ENCODE data around the gene TUSC2. TPM values are rescaled to one million over a fixed set of nuclear protein-coding genes. Genes with fewer than 3 reads are reported as not detected.

TUSC2 gene
- total and polyA plus RNA-seq, 2 experiments from 2014 or later = 30.0 to 45.6 TPM

- Histone ChIP-seq H3K36me3 (replicated peaks; ENCODE audit: insufficient read depth, low read depth) (no peaks in the 10 kb centered on the region), H3K27me3 (no peaks in the 10 kb centered on the region), H3K79me2 (peaks cover 20% of the 10 kb centered on the region), H3K9me2 (replicated peaks; ENCODE audit: insufficient read depth) (no peaks in the 10 kb centered on the region), H3K4me2 (no peak overlapping the region), H3K9me3 (ENCODE audit: low read depth) (no peaks in the 10 kb centered on the region), H3K4me1 (ENCODE audit: insufficient read depth) (peaks cover 24% of the 10 kb centered on the region), H2AFZ (no peak overlapping the region), H4K20me1 (ENCODE audit: insufficient read depth, poor library complexity, severe bottlenecking) (peaks cover 2% of the 10 kb centered on the region), H3K4me3 (no peak overlapping the region), H3K27ac (no peak overlapping the region)
- no peak for DNase-seq (ENCODE audit: low spot score)
- TF ChIP-seq EZH2 (IDR thresholded peaks at IDR 0.05; ENCODE audit: borderline replicate concordance) (no peak), EZH2phosphoT487 (IDR thresholded peaks at IDR 0.05; ENCODE audit: low read depth, severe bottlenecking, unreplicated experiment) (no peak), CTCF (IDR thresholded peaks at IDR 0.05; ENCODE audit: poor library complexity) (no peak)
- 95% methylated on average over 8 of the region's 8 CpGs for WGBS (ENCODE audit: low lambda C conversion rate, missing lambda C conversion rate)
Measured at GRCh38 chr3:50326182-50326541, 1.9 kb downstream of the TUSC2 start.

GRCh38 chr3:50325497-50326181, 2.4 kb downstream of the TUSC2 start:
- no peaks in the 10 kb centered on the region for H3K9me2 ChIP-seq (replicated peaks; ENCODE audit: insufficient read depth)
- H2AFZ ChIP-seq = no peak overlapping the region
- H4K20me1 ChIP-seq (ENCODE audit: insufficient read depth, poor library complexity, severe bottlenecking) = peaks cover 2% of the 10 kb centered on the region
- H3K4me1 ChIP-seq (ENCODE audit: insufficient read depth) = peaks cover 24% of the 10 kb centered on the region
- TF ChIP-seq CTCF (IDR thresholded peaks at IDR 0.05; ENCODE audit: poor library complexity) = no peak
- no peaks in the 10 kb centered on the region for H3K36me3 ChIP-seq (replicated peaks; ENCODE audit: insufficient read depth, low read depth)
- H3K4me3 ChIP-seq = no peak overlapping the region
- 96% methylated on average over 11 of the region's 11 CpGs for WGBS (ENCODE audit: low lambda C conversion rate, missing lambda C conversion rate)
- H3K27me3 ChIP-seq = no peaks in the 10 kb centered on the region
- H3K9me3 ChIP-seq (ENCODE audit: low read depth) = no peaks in the 10 kb centered on the region
- no peak overlapping the region for H3K27ac ChIP-seq
- H3K79me2 ChIP-seq = peaks cover 22% of the 10 kb centered on the region
- no peak for DNase-seq (ENCODE audit: low spot score)
- H3K4me2 ChIP-seq = no peak overlapping the region

GRCh38 chr3:50325113-50325480, 2.9 kb downstream of the TUSC2 start:
- Histone ChIP-seq H3K79me2 (peaks cover 27% of the 10 kb centered on the region), H3K36me3 (replicated peaks; ENCODE audit: insufficient read depth, low read depth) (no peaks in the 10 kb centered on the region), H3K4me2 (no peak overlapping the region), H3K9me3 (ENCODE audit: low read depth) (no peaks in the 10 kb centered on the region), H3K4me1 (ENCODE audit: insufficient read depth) (peaks cover 27% of the 10 kb centered on the region), H2AFZ (no peak overlapping the region), H3K27ac (no peak overlapping the region), H3K9me2 (replicated peaks; ENCODE audit: insufficient read depth) (no peaks in the 10 kb centered on the region), H4K20me1 (ENCODE audit: insufficient read depth, poor library complexity, severe bottlenecking) (peaks cover 2% of the 10 kb centered on the region), H3K27me3 (no peaks in the 10 kb centered on the region), H3K4me3 (no peak overlapping the region)
- DNase-seq (ENCODE audit: low spot score) = no peak
- TF ChIP-seq CTCF (IDR thresholded peaks at IDR 0.05; ENCODE audit: poor library complexity) (no peak), EZH2 (IDR thresholded peaks at IDR 0.05; ENCODE audit: borderline replicate concordance) (no peak), EZH2phosphoT487 (IDR thresholded peaks at IDR 0.05; ENCODE audit: low read depth, severe bottlenecking, unreplicated experiment) (no peak)
- 94% methylated on average over 2 of the region's 2 CpGs for WGBS (ENCODE audit: low lambda C conversion rate, missing lambda C conversion rate)

All from hepatocyte (in vitro differentiated cells).